Measurements from ENCODE around the gene UCKL1. TPM values are rescaled to one million over a fixed set of nuclear protein-coding genes. Genes with fewer than 3 reads are reported as not detected.
A peak's percentile ranks its signal among the peaks of the same experiment; 100 is the strongest.

UCKL1 gene
- total RNA-seq, 2 donors from 2014 or later, result 46.6 to 66.2 TPM

DNA sequence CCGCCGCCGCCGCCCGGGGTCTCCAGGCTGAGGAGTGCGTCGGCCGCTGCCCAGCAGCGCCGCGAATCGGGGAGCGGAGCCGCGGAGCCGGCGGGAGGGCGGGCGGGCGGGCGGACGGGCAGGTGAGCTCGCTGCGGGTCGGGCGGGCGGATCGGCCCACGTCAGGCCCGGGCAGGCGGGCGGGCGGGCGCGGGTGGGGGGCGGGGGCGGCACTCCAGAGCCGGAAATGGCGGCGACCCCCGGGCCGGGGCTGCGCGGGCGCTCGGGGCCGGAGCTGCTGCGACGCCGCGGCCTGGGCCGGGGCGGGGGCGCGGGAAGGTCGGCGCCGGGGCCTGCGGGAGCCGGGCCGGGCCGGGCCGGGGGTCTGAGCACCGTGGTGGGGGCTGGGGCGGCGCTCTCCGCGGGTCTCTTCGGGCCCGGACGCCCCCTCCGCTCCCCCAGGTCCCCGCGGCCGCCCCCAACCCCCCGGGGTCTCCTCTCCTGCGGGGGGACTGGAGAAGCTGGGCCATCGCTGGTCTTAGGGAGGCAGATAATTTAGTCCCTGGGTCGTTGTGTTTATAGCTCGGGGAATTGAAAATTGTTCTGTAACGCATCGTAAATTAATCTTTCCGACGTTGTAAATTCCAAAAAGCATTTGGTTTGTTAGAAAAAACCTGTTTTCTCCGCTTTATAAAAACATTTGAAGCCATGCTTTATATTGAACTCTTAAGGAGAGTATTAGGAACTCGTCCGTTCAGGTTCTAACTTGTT lies 60.8 kb downstream of the UCKL1 start:
- Histone ChIP-seq H3K9me3 (no peaks in the 10 kb centered on the region), H3K27me3 (replicated peaks; ENCODE audit: insufficient read depth) (no peaks in the 10 kb centered on the region), H3K36me3 (no peaks in the 10 kb centered on the region), H3K4me3 (peak overlapping the region; percentile 46 to 55), H3K4me1 (replicated peaks) (peaks cover 17% of the 10 kb centered on the region), H3K27ac (peak overlapping the region; percentile 77 to 82)
- intact Hi-C loops (cut with DNase I), result loop anchor here (10.0 kb wide), 1 partner anchor 169 kb away; the partner anchor contains the start of gene TCEA2
- TF ChIP-seq, protein P1, sequence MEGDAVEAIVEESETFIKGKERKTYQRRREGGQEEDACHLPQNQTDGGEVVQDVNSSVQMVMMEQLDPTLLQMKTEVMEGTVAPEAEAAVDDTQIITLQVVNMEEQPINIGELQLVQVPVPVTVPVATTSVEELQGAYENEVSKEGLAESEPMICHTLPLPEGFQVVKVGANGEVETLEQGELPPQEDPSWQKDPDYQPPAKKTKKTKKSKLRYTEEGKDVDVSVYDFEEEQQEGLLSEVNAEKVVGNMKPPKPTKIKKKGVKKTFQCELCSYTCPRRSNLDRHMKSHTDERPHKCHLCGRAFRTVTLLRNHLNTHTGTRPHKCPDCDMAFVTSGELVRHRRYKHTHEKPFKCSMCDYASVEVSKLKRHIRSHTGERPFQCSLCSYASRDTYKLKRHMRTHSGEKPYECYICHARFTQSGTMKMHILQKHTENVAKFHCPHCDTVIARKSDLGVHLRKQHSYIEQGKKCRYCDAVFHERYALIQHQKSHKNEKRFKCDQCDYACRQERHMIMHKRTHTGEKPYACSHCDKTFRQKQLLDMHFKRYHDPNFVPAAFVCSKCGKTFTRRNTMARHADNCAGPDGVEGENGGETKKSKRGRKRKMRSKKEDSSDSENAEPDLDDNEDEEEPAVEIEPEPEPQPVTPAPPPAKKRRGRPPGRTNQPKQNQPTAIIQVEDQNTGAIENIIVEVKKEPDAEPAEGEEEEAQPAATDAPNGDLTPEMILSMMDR (IDR thresholded peaks at IDR 0.05), result no peak
- TF ChIP-seq POLR2AphosphoS5 (IDR thresholded peaks at IDR 0.05) (no peak), POLR2A (IDR thresholded peaks at IDR 0.05) (no peak)
- WGBS, result 1% methylated on average over 80 of the region's 87 CpGs
- DNase-seq (ENCODE audit: low spot score), result no peak

DNA sequence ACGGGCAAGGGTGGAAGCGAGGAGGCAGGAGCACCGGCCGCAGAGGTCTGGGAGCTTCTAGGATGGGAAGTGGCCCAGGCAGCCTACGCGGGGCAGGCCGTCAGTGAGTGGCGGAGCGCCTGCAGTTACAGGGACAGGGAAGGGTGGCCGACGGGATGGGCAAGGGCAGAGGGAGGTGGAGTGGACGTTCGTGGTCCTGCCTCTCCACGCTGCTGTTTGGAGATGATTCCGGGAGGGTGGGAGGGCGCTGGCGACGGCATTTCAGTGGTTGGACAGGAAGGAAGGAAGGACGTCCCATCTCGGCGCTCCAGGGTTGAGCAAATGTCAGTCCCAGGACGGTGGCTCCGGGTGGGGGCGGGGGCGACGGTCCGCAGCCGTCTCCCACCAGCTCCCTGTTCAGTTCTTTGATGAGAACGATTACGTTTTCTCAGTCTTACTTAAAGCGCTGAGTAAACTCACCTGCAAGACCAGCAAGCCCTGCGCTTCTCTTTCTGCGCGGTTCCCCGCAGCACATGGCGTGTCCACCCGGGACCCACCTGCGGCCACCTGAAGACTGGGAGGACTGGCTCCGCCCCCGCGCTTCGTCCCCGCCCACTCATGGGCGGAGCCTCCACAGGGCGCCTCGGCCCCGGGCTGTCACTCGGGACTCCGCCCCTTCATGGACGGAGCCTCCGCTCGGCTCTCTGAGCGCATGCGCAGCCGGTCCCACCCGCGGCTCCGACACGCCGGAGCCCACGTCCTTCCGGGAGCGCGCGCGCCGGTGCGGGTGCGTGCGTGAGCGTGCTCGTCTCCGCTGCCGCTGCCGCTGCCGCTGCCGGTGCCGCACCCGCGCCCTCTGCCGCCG lies 61.6 kb downstream of the UCKL1 start, which contains the start of gene DNAJC5:
Gene DNAJC5, plus strand, starts transcription at position 769 of the 844 bp plus-strand sequence. CDS start 33,220 bp downstream, outside the sequence.
- Histone ChIP-seq H3K4me3 (peak within 1 kb of the TSS; percentile 46 to 55), H3K4me1 (replicated peaks) (peaks cover 17% of the 10 kb centered on the region), H3K36me3 (no peaks in the 10 kb centered on the region), H3K9me3 (no peaks in the 10 kb centered on the region), H3K27me3 (replicated peaks; ENCODE audit: insufficient read depth) (no peaks in the 10 kb centered on the region), H3K27ac (peak within 1 kb of the TSS; percentile 77 to 82)
- peak; percentile 94 for DNase-seq (ENCODE audit: low spot score)
- WGBS, result 2% methylated on average over 51 of the region's 82 CpGs
- TF ChIP-seq POLR2A (IDR thresholded peaks at IDR 0.05) (peak; percentile 77), POLR2AphosphoS5 (IDR thresholded peaks at IDR 0.05) (peak; percentile 88)
- TF ChIP-seq, protein P1 (IDR thresholded peaks at IDR 0.05), result peak in 1 of 4 experiments; percentile 20
- intact Hi-C loops (cut with DNase I), result loop anchor here (10.0 kb wide), 1 partner anchor 170 kb away; the partner anchor contains the start of gene TCEA2

DNA sequence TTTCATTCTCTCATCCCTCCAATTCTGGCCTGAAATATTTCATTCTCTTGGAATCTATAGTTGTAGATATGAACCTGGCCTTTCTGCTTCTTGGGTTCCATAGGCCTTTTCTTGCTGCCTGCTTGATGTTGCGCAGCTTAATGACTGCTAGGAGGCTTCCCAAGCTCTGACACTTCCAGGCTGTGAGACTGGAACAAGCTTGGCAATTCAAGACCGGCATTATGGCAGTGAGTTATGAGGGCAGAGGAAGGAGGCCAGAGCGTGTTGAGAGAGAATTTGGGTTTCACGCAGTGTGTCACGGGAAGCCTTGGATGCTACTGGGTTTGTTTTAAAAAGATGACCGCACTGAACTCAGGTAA lies 62.2 kb downstream of the UCKL1 start:
- Histone ChIP-seq H3K27ac (peak overlapping the region; percentile 77 to 82), H3K27me3 (replicated peaks; ENCODE audit: insufficient read depth) (no peaks in the 10 kb centered on the region), H3K36me3 (no peaks in the 10 kb centered on the region), H3K4me1 (replicated peaks) (peaks cover 21% of the 10 kb centered on the region), H3K4me3 (peak overlapping the region; percentile 46 to 55), H3K9me3 (no peaks in the 10 kb centered on the region)
- 18% methylated on average over 6 of the region's 6 CpGs for WGBS
- no peak for TF ChIP-seq POLR2AphosphoS5 (IDR thresholded peaks at IDR 0.05)
- TF ChIP-seq POLR2A (IDR thresholded peaks at IDR 0.05), result no peak
- TF ChIP-seq, protein P1 (IDR thresholded peaks at IDR 0.05), result no peak
- intact Hi-C loops (cut with DNase I), result loop anchor here (10.0 kb wide), 1 partner anchor 171 kb away; the partner anchor contains the start of gene TCEA2
- DNase-seq (ENCODE audit: low spot score), result no peak

DNA sequence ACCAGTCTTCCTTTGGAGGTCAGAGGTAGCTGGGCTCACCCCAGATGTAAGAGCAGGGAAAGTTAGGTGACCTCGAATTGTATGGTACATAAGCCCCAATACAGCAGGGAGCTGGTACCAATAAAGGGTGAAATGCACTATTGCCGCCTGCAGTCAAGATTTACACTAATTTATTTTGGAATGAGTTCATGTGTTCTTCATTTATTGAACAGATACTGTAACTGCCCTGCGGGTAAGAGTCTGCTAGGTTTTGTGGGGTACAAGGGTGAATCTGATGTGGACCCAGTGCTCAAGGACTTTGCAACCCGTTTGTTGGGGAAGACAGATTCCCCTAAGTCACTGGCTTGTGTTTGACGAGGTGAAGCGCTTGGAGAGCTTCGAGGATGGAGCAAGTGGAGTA lies 63.8 kb downstream of the UCKL1 start:
- Histone ChIP-seq H3K27me3 (replicated peaks; ENCODE audit: insufficient read depth) (no peaks in the 10 kb centered on the region), H3K9me3 (no peaks in the 10 kb centered on the region), H3K4me1 (replicated peaks) (peaks cover 26% of the 10 kb centered on the region), H3K4me3 (no peak overlapping the region), H3K36me3 (no peaks in the 10 kb centered on the region), H3K27ac (no peak overlapping the region)
- 93% methylated on average over 7 of the region's 7 CpGs for WGBS
- TF ChIP-seq POLR2AphosphoS5 (IDR thresholded peaks at IDR 0.05) (no peak), POLR2A (IDR thresholded peaks at IDR 0.05) (no peak)
- TF ChIP-seq, protein P1 (IDR thresholded peaks at IDR 0.05), result no peak
- intact Hi-C loops (cut with DNase I), result loop anchor here (10.0 kb wide), 1 partner anchor 172 kb away; the partner anchor contains the start of gene TCEA2
- no peak for DNase-seq (ENCODE audit: low spot score)

Data from prostate gland (tissue), 2 donors.